ENCODE data around the gene MLST8. TPM values are rescaled to one million over a fixed set of nuclear protein-coding genes. Genes with fewer than 3 reads are reported as not detected.
A peak's percentile ranks its signal among the peaks of the same experiment; 100 is the strongest.
"Not testable (repeated sequence)": the region's sequence is repeated elsewhere in the genome, so short reads cannot be mapped to it uniquely, and the experiment has no call there.

MLST8 gene
- total RNA-seq, 1 donor from 2014 or later = 7.8 TPM

GRCh38 chr16:2240331-2240730 lies 35.1 kb downstream of the MLST8 start:
- not testable (repeated sequence) for H3K9me3 ChIP-seq (ENCODE audit: control insufficient read depth in 3 of 3, low read length in 3 of 3); H3K4me3 ChIP-seq (ENCODE audit: low read length in 3 of 3); H3K27ac ChIP-seq (ENCODE audit: low read depth, low read length); H3K9ac ChIP-seq (ENCODE audit: low read depth in 1 of 3, low read length in 3 of 3)
- Histone ChIP-seq H3K36me3 (ENCODE audit: control insufficient read depth in 3 of 3, insufficient read depth in 3 of 3, low read length in 3 of 3) (peaks cover 40 to 46% (median 43%) of the 10 kb centered on the region in 3 donors), H3K4me1 (ENCODE audit: control insufficient read depth in 3 of 3, insufficient read depth in 3 of 3, low read length in 3 of 3) (peaks cover 12 to 15% (median 12%) of the 10 kb centered on the region in 3 donors), H3K27me3 (ENCODE audit: control insufficient read depth in 3 of 3, insufficient read depth in 3 of 3, low read length in 3 of 3) (peaks cover 12 to 23% (median 15%) of the 10 kb centered on the region in 3 donors)

- Histone ChIP-seq H3K27me3 (ENCODE audit: control insufficient read depth in 3 of 3, insufficient read depth in 3 of 3, low read length in 3 of 3) (peaks cover 0 to 3% (median 2%) of the 10 kb centered on the region in 3 donors), H3K27ac (ENCODE audit: low read depth, low read length) (no peak overlapping the region), H3K36me3 (ENCODE audit: control insufficient read depth in 3 of 3, insufficient read depth in 3 of 3, low read length in 3 of 3) (peaks cover 49 to 58% (median 55%) of the 10 kb centered on the region in 3 donors), H3K4me3 (ENCODE audit: low read length in 3 of 3) (no peak overlapping the region), H3K4me1 (ENCODE audit: control insufficient read depth in 3 of 3, insufficient read depth in 3 of 3, low read length in 3 of 3) (no peaks in the 10 kb centered on the region), H3K9ac (ENCODE audit: low read depth in 1 of 3, low read length in 3 of 3) (peak overlapping the region in 1 of 3 donors; percentile 8), H3K9me3 (ENCODE audit: control insufficient read depth in 3 of 3, low read length in 3 of 3) (no peaks in the 10 kb centered on the region)
Measured at GRCh38 chr16:2242598-2242997, 37.3 kb downstream of the MLST8 start.

- Histone ChIP-seq H3K4me1 (ENCODE audit: control insufficient read depth in 3 of 3, insufficient read depth in 3 of 3, low read length in 3 of 3) (no peaks in the 10 kb centered on the region), H3K36me3 (ENCODE audit: control insufficient read depth in 3 of 3, insufficient read depth in 3 of 3, low read length in 3 of 3) (peaks cover 49 to 58% (median 55%) of the 10 kb centered on the region in 3 donors), H3K4me3 (ENCODE audit: low read length in 3 of 3) (no peak overlapping the region), H3K9me3 (ENCODE audit: control insufficient read depth in 3 of 3, low read length in 3 of 3) (no peaks in the 10 kb centered on the region), H3K9ac (ENCODE audit: low read depth in 1 of 3, low read length in 3 of 3) (peak overlapping the region in 1 of 3 donors; percentile 8), H3K27ac (ENCODE audit: low read depth, low read length) (no peak overlapping the region), H3K27me3 (ENCODE audit: control insufficient read depth in 3 of 3, insufficient read depth in 3 of 3, low read length in 3 of 3) (no peaks in the 10 kb centered on the region)
Measured at GRCh38 chr16:2243031-2243528, 37.8 kb downstream of the MLST8 start.

GRCh38 chr16:2243781-2244180 lies 38.5 kb downstream of the MLST8 start:
- H3K4me3 ChIP-seq (ENCODE audit: low read length in 3 of 3) = no peak overlapping the region
- peaks cover 51 to 58% (median 57%) of the 10 kb centered on the region in 3 donors for H3K36me3 ChIP-seq (ENCODE audit: control insufficient read depth in 3 of 3, insufficient read depth in 3 of 3, low read length in 3 of 3)

GRCh38 chr16:2244301-2244700 lies 39.0 kb downstream of the MLST8 start:
- Histone ChIP-seq H3K4me3 (ENCODE audit: low read length in 3 of 3) (no peak overlapping the region), H3K36me3 (ENCODE audit: control insufficient read depth in 3 of 3, insufficient read depth in 3 of 3, low read length in 3 of 3) (peaks cover 53 to 57% (median 55%) of the 10 kb centered on the region in 3 donors), H3K9me3 (ENCODE audit: control insufficient read depth in 3 of 3, low read length in 3 of 3) (no peaks in the 10 kb centered on the region), H3K27me3 (ENCODE audit: control insufficient read depth in 3 of 3, insufficient read depth in 3 of 3, low read length in 3 of 3) (no peaks in the 10 kb centered on the region), H3K9ac (ENCODE audit: low read depth in 1 of 3, low read length in 3 of 3) (no peak overlapping the region), H3K27ac (ENCODE audit: low read depth, low read length) (no peak overlapping the region), H3K4me1 (ENCODE audit: control insufficient read depth in 3 of 3, insufficient read depth in 3 of 3, low read length in 3 of 3) (no peaks in the 10 kb centered on the region)

More at GRCh38 chr16:2243781-2244180, 38.5 kb downstream of the MLST8 start:
- no peak overlapping the region for H3K9ac ChIP-seq (ENCODE audit: low read depth in 1 of 3, low read length in 3 of 3)
- no peak overlapping the region for H3K27ac ChIP-seq (ENCODE audit: low read depth, low read length)
- H3K9me3 ChIP-seq (ENCODE audit: control insufficient read depth in 3 of 3, low read length in 3 of 3) = no peaks in the 10 kb centered on the region
- no peaks in the 10 kb centered on the region for H3K27me3 ChIP-seq (ENCODE audit: control insufficient read depth in 3 of 3, insufficient read depth in 3 of 3, low read length in 3 of 3)
- H3K4me1 ChIP-seq (ENCODE audit: control insufficient read depth in 3 of 3, insufficient read depth in 3 of 3, low read length in 3 of 3) = no peaks in the 10 kb centered on the region

- Histone ChIP-seq H3K4me3 (ENCODE audit: low read length in 3 of 3) (no peak overlapping the region), H3K36me3 (ENCODE audit: control insufficient read depth in 3 of 3, insufficient read depth in 3 of 3, low read length in 3 of 3) (peaks cover 48 to 52% (median 48%) of the 10 kb centered on the region in 3 donors), H3K27ac (ENCODE audit: low read depth, low read length) (no peak overlapping the region), H3K27me3 (ENCODE audit: control insufficient read depth in 3 of 3, insufficient read depth in 3 of 3, low read length in 3 of 3) (no peaks in the 10 kb centered on the region), H3K4me1 (ENCODE audit: control insufficient read depth in 3 of 3, insufficient read depth in 3 of 3, low read length in 3 of 3) (peaks cover under 1 to 2% (median 1%) of the 10 kb centered on the region in 3 donors), H3K9me3 (ENCODE audit: control insufficient read depth in 3 of 3, low read length in 3 of 3) (no peaks in the 10 kb centered on the region), H3K9ac (ENCODE audit: low read depth in 1 of 3, low read length in 3 of 3) (no peak overlapping the region)
Measured at GRCh38 chr16:2244926-2245795, 39.9 kb downstream of the MLST8 start.

- Histone ChIP-seq H3K9me3 (ENCODE audit: control insufficient read depth in 3 of 3, low read length in 3 of 3) (no peaks in the 10 kb centered on the region), H3K4me1 (ENCODE audit: control insufficient read depth in 3 of 3, insufficient read depth in 3 of 3, low read length in 3 of 3) (peaks cover 4 to 7% (median 7%) of the 10 kb centered on the region in 3 donors), H3K27ac (ENCODE audit: low read depth, low read length) (no peak overlapping the region), H3K27me3 (ENCODE audit: control insufficient read depth in 3 of 3, insufficient read depth in 3 of 3, low read length in 3 of 3) (no peaks in the 10 kb centered on the region), H3K9ac (ENCODE audit: low read depth in 1 of 3, low read length in 3 of 3) (no peak overlapping the region), H3K4me3 (ENCODE audit: low read length in 3 of 3) (no peak overlapping the region), H3K36me3 (ENCODE audit: control insufficient read depth in 3 of 3, insufficient read depth in 3 of 3, low read length in 3 of 3) (peaks cover 48 to 49% (median 48%) of the 10 kb centered on the region in 3 donors)
Measured at GRCh38 chr16:2246301-2246885, 41.1 kb downstream of the MLST8 start.

GRCh38 chr16:2250652-2251295 lies 45.5 kb downstream of the MLST8 start:
- Histone ChIP-seq H3K4me3 (ENCODE audit: low read length in 3 of 3) (peak overlapping the region; percentile 77 to 80 (median 79)), H3K9ac (ENCODE audit: low read depth in 1 of 3, low read length in 3 of 3) (peak overlapping the region; percentile 80 to 92 (median 84)), H3K36me3 (ENCODE audit: control insufficient read depth in 3 of 3, insufficient read depth in 3 of 3, low read length in 3 of 3) (peaks cover 28 to 41% (median 34%) of the 10 kb centered on the region in 3 donors), H3K4me1 (ENCODE audit: control insufficient read depth in 3 of 3, insufficient read depth in 3 of 3, low read length in 3 of 3) (peaks cover 12 to 16% (median 14%) of the 10 kb centered on the region in 3 donors), H3K27ac (ENCODE audit: low read depth, low read length) (peak overlapping the region; percentile 78), H3K9me3 (ENCODE audit: control insufficient read depth in 3 of 3, low read length in 3 of 3) (no peaks in the 10 kb centered on the region), H3K27me3 (ENCODE audit: control insufficient read depth in 3 of 3, insufficient read depth in 3 of 3, low read length in 3 of 3) (no peaks in the 10 kb centered on the region)

- Histone ChIP-seq H3K4me3 (ENCODE audit: low read length in 3 of 3) (peak within 1 kb of the TSS; percentile 77 to 80 (median 79)), H3K27ac (ENCODE audit: low read depth, low read length) (peak within 1 kb of the TSS; percentile 78), H3K9ac (ENCODE audit: low read depth in 1 of 3, low read length in 3 of 3) (peak within 1 kb of the TSS; percentile 84 to 92 (median 86)), H3K4me1 (ENCODE audit: control insufficient read depth in 3 of 3, insufficient read depth in 3 of 3, low read length in 3 of 3) (peaks cover 12 to 16% (median 14%) of the 10 kb centered on the region in 3 donors), H3K9me3 (ENCODE audit: control insufficient read depth in 3 of 3, low read length in 3 of 3) (no peaks in the 10 kb centered on the region), H3K36me3 (ENCODE audit: control insufficient read depth in 3 of 3, insufficient read depth in 3 of 3, low read length in 3 of 3) (peaks cover 28 to 40% (median 34%) of the 10 kb centered on the region in 3 donors), H3K27me3 (ENCODE audit: control insufficient read depth in 3 of 3, insufficient read depth in 3 of 3, low read length in 3 of 3) (no peaks in the 10 kb centered on the region)
Measured at GRCh38 chr16:2251296-2252111, 46.2 kb downstream of the MLST8 start, which contains the start of gene ECI1. Gene ECI1 (minus strand): TSS chr16:2251587. CDS start chr16:2251566, 21 bp downstream.

All from skeletal muscle tissue (tissue), 4 donors.